Endothelial cell of umbilical vein (primary cell): ENCODE data around the gene RFPL1. TPM values are rescaled to one million over a fixed set of nuclear protein-coding genes. Genes with fewer than 3 reads are reported as not detected.

Source experiments
- BruUV-seq: library from RNA; stranded (reverse); fragments of 400-500 nt; replicated peaks from 2 replicates; lab custom pipeline; 2021; lab: Mats Ljungman, UMichigan
- CTCF ChIA-PET: fragments of 300-600, 350-600 bp; sonication (Branson Sonifier 250); formaldehyde crosslinking; loops from one replicate; lab custom pipeline; 2021; ENCODE audit warnings: antibody characterized with exemption, inconsistent platforms; lab: Charles Lee
- POLR2A ChIA-PET: fragments of 300-600, 350-600 bp; sonication (Branson Sonifier 250); formaldehyde crosslinking; loops from one replicate; lab custom pipeline; 2021; ENCODE audit warnings: antibody characterized with exemption, inconsistent platforms; lab: Charles Lee
- DNase-seq: peaks from one replicate; pipeline ENCODE4 v3.0.0-alpha.2; 2011; ENCODE audit warnings: low read depth, low spot score
- FAIRE-seq: peaks from 2 replicates; lab custom pipeline; 2011; peaks lifted over from hg19 to GRCh38; lab: Jason Lieb, UNC
- H2AFZ ChIP-seq: 2 replicates; pipeline ENCODE4 v1.6.0; 2012; ENCODE audit warnings: low read depth, low read length, control low read depth, inconsistent platforms
- H3K27ac ChIP-seq: 2 replicates; pipeline ENCODE4 v1.5.1; 2011; ENCODE audit warnings: low read depth, mild to moderate bottlenecking, control low read depth, low read length, moderate library complexity; ENCODE audit not compliant: insufficient read depth
- H3K27me3 ChIP-seq, 2 experiments: 2 replicates each; pipeline versions ENCODE4 v1.6.0 to v1.6.1; 2011; ENCODE audit warnings: low read length in 2 of 2, mixed read lengths in 1 of 2; ENCODE audit not compliant: control insufficient read depth in 2 of 2, insufficient read depth in 2 of 2
- H3K36me3 ChIP-seq, 2 experiments: 2 replicates in 1 of 2; 3 replicates in 1 of 2; pipeline ENCODE4 v1.5.1; 2011; ENCODE audit warnings: low read length in 2 of 2, mild to moderate bottlenecking in 1 of 2, moderate library complexity in 1 of 2; ENCODE audit not compliant: control insufficient read depth in 2 of 2, insufficient read depth in 2 of 2; ENCODE audit errors: extremely low read depth in 1 of 2
- H3K4me1 ChIP-seq: 3 replicates; pipeline ENCODE4 v1.5.1; 2011; ENCODE audit warnings: mild to moderate bottlenecking, low read length; ENCODE audit not compliant: control insufficient read depth, insufficient read depth; ENCODE audit errors: extremely low read depth
- H3K4me2 ChIP-seq: 2 replicates; pipeline ENCODE4 v1.6.1; 2011; ENCODE audit warnings: low read length, control low read depth, mixed read lengths; ENCODE audit not compliant: insufficient read depth
- H3K4me3 ChIP-seq, 3 experiments: fragments of 200-600 bp in 1 of 3; sonication (generic), shearing (Covaris generic) in 1 of 3; replicated peaks in 1 of 3; 2 replicates each; pipeline ENCODE4 v1.5.1; 2011 to 2016; ENCODE audit warnings: control low read depth in 3 of 3, low read length in 3 of 3, mild to moderate bottlenecking in 2 of 3, inconsistent platforms in 1 of 3, low read depth in 1 of 3, moderate library complexity in 1 of 3; ENCODE audit not compliant: insufficient read depth in 1 of 3
- H3K79me2 ChIP-seq: 2 replicates; pipeline ENCODE4 v1.6.0; 2012; ENCODE audit warnings: low read length, inconsistent platforms; ENCODE audit not compliant: control insufficient read depth, insufficient read depth
- H3K9ac ChIP-seq: replicated peaks from 2 replicates; pipeline ENCODE3; 2011; ENCODE audit warnings: low read length, control low read depth; ENCODE audit not compliant: insufficient read depth; ENCODE audit errors: extremely low read depth
- H3K9me1 ChIP-seq: replicated peaks from 3 replicates; pipeline ENCODE4 v1.6.0; 2011; ENCODE audit warnings: mild to moderate bottlenecking, low read length; ENCODE audit not compliant: control insufficient read depth, insufficient read depth; ENCODE audit errors: extremely low read depth
- H3K9me3 ChIP-seq: replicated peaks from 2 replicates; pipeline ENCODE4 v1.5.1; 2012; ENCODE audit warnings: low read length, inconsistent platforms; ENCODE audit not compliant: control insufficient read depth, insufficient read depth
- H4K20me1 ChIP-seq: replicated peaks from 2 replicates; pipeline ENCODE3; 2011; ENCODE audit warnings: mild to moderate bottlenecking, low read length; ENCODE audit not compliant: control insufficient read depth, insufficient read depth; ENCODE audit errors: extremely low read depth
- EZH2 ChIP-seq: IDR thresholded peaks from 2 replicates; pipeline ENCODE4 v1.6.1; 2012; ENCODE audit warnings: borderline replicate concordance, low read depth, mild to moderate bottlenecking, moderate library complexity, low read length, inconsistent platforms; ENCODE audit not compliant: severe bottlenecking
- FOS ChIP-seq: IDR thresholded peaks from 2 replicates; pipeline ENCODE4 v1.6.1; 2011; ENCODE audit warnings: mild to moderate bottlenecking, low read length, moderate library complexity, borderline replicate concordance; ENCODE audit not compliant: insufficient read depth
- GATA2 ChIP-seq: IDR thresholded peaks from 2 replicates; pipeline ENCODE4 v1.7.0; 2011; ENCODE audit warnings: low read depth, mild to moderate bottlenecking, moderate library complexity, mixed read lengths, low read length; ENCODE audit not compliant: insufficient read length, insufficient read depth
- JUN ChIP-seq: IDR thresholded peaks from 2 replicates; pipeline ENCODE4 v1.6.1; 2011; ENCODE audit warnings: borderline replicate concordance, low read depth; ENCODE audit not compliant: insufficient read length, insufficient read depth
- MYC ChIP-seq: IDR thresholded peaks from one replicate; pipeline ENCODE4 v1.6.1; 2011; ENCODE audit warnings: mild to moderate bottlenecking, low read depth, low read length
- POLR2A ChIP-seq: IDR thresholded peaks from 2 replicates; pipeline ENCODE4 v1.6.1; 2012; ENCODE audit warnings: low read depth, mild to moderate bottlenecking, control low read depth, low read length
- POLR2AphosphoS5 ChIP-seq: IDR thresholded peaks from 2 replicates; pipeline ENCODE4 v1.6.1; 2012; ENCODE audit warnings: low read depth, mild to moderate bottlenecking, control low read depth, low read length, moderate library complexity; ENCODE audit not compliant: insufficient read depth
- dilution Hi-C: fragments of 300-500 bp; cut with MboI; formaldehyde crosslinking; loops from one replicate; pipeline ENCODE4 v1.15.0; 2019; ENCODE audit warnings: low sequenced_read_pairs; ENCODE audit not compliant: extremely low pct_ligation_motif_present
- intact Hi-C: fragments of 100-400 bp; cut with micrococcal nuclease; formaldehyde crosslinking; loops from one replicate; pipeline ENCODE4 v1.10.0; 2022
- polyA plus RNA-seq, 4 experiments: library from polyadenylated mRNA; depleted of rRNA in 3 of 4; stranded (reverse) in 3 of 4; unstranded in 1 of 4; fragments of >200 nt; gene quantifications; 2 replicates each; pipeline versions ENCODE4 v1.2.1 to v1.2.3, GENCODE V29; 2011 to 2012; ENCODE audit warnings: missing spikeins in 1 of 4
- small RNA-seq: library from RNA; depleted of rRNA; stranded (forward); fragments of <200 nt; gene quantifications from one replicate; pipeline ENCODE3, GENCODE V24; 2012; ENCODE audit warnings: low replicate concordance, low read depth; ENCODE audit not compliant: insufficient read depth, insufficient read length
- total RNA-seq: library from RNA; stranded (reverse); gene quantifications from 2 replicates; pipeline ENCODE4 v1.2.3, GENCODE V29; 2021
- TF ChIP-seq, protein P1 (sequence below), 2 donors: IDR thresholded peaks; 1 replicate in 1 of 2; 2 replicates in 1 of 2; pipeline ENCODE4 v1.5.1; 2011; ENCODE audit warnings: low read length in 2 of 2, mild to moderate bottlenecking in 2 of 2, moderate library complexity in 2 of 2, control low read depth in 1 of 2, inconsistent platforms in 1 of 2, low read depth in 1 of 2; ENCODE audit not compliant: insufficient read depth in 1 of 2; ENCODE audit errors: extremely low read depth in 1 of 2
- TF ChIP-seq, protein P2 (sequence below): IDR thresholded peaks from 2 replicates; pipeline ENCODE4 v1.6.1; 2011; ENCODE audit not compliant: insufficient read depth, insufficient read length

Gene RFPL1
- total and polyA plus RNA-seq, 2 donors (not counting 3 experiments of a cell fraction or from before 2014, with no cell fraction given) = not detected

DNA sequence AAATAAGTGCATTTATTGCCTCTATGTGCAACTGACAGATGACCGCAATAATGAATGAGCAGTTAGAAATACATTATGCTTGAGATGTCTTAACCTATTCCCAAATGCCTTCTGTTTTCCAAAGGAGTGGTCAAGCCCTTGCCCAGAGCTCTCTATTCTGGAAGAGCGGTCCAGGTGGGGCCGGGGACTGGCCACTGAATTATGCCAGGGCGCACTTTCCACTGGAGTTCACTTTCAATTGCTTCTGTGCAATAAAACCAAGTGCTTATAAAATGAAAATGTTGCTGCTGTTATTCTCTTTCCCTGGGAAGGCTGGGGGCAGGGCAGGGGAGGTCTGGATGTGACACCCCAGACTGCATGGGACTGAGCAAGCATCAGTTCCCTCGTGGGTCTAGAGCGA lies 52.6 kb downstream of the RFPL1 start:
- Histone ChIP-seq H3K4me3 (no peak overlapping the region), H3K9ac (no peak overlapping the region), H3K4me2 (no peak overlapping the region), H3K79me2 (no peaks in the 10 kb centered on the region), H4K20me1 (no peaks in the 10 kb centered on the region), H2AFZ (no peak overlapping the region), H3K9me1 (no peaks in the 10 kb centered on the region), H3K36me3 (no peaks in the 10 kb centered on the region), H3K9me3 (no peaks in the 10 kb centered on the region), H3K27me3 (no peaks in the 10 kb centered on the region), H3K27ac (no peak overlapping the region), H3K4me1 (no peaks in the 10 kb centered on the region)
- intact Hi-C loops (no loop called here), dilution Hi-C loops (no loop called here)
- FAIRE-seq = no peak
- ChIA-PET POLR2A (no interaction called here), CTCF (interaction anchor here (0.9 kb wide), 1 partner anchor 9 kb away, joined by 3 read pairs; no protein-coding TSS in a partner anchor)
- no TSS peak for BruUV-seq
- no peak for DNase-seq
- TF ChIP-seq, protein P1, sequence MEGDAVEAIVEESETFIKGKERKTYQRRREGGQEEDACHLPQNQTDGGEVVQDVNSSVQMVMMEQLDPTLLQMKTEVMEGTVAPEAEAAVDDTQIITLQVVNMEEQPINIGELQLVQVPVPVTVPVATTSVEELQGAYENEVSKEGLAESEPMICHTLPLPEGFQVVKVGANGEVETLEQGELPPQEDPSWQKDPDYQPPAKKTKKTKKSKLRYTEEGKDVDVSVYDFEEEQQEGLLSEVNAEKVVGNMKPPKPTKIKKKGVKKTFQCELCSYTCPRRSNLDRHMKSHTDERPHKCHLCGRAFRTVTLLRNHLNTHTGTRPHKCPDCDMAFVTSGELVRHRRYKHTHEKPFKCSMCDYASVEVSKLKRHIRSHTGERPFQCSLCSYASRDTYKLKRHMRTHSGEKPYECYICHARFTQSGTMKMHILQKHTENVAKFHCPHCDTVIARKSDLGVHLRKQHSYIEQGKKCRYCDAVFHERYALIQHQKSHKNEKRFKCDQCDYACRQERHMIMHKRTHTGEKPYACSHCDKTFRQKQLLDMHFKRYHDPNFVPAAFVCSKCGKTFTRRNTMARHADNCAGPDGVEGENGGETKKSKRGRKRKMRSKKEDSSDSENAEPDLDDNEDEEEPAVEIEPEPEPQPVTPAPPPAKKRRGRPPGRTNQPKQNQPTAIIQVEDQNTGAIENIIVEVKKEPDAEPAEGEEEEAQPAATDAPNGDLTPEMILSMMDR (IDR thresholded peaks at IDR 0.05; ENCODE audit: extremely low read depth in 1 of 2, insufficient read depth in 1 of 2, low read depth in 1 of 2, low read length in 2 of 2) = no peak
- TF ChIP-seq POLR2AphosphoS5 (no peak), JUN (no peak), FOS (no peak), POLR2A (no peak), GATA2 (no peak), EZH2 (no peak), MYC (no peak)
- TF ChIP-seq, protein P2, sequence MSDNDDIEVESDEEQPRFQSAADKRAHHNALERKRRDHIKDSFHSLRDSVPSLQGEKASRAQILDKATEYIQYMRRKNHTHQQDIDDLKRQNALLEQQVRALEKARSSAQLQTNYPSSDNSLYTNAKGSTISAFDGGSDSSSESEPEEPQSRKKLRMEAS = no peak

Small RNA genes lying within 50 kb of the gene (small RNA-seq; reads per million reads assigned to genes)
- not detected for gene AC000041.1

Other genes with a start within 250 kb of the RFPL1 start
- gene EMID1, start 232.7 kb upstream of the RFPL1 start, total RNA-seq = 0.39 and 0.51 TPM in 2 replicates
- gene EMID1, start 232.7 kb upstream of the RFPL1 start, polyA plus RNA-seq = 0.56 and 0.75 TPM in 2 replicates
- 31.3 and 36.3 TPM in 2 replicates for gene RHBDD3, start 170.6 kb upstream of the RFPL1 start, total RNA-seq
- gene RHBDD3, start 170.6 kb upstream of the RFPL1 start, polyA plus RNA-seq = 37.2 and 46.0 TPM in 2 replicates
- gene EWSR1, start 170.3 kb upstream of the RFPL1 start, total RNA-seq = 302 and 305 TPM in 2 replicates
- gene EWSR1, start 170.3 kb upstream of the RFPL1 start, polyA plus RNA-seq = 563 and 588 TPM in 2 replicates
- 42.1 and 44.0 TPM in 2 replicates for gene GAS2L1, start 131.9 kb upstream of the RFPL1 start, total RNA-seq
- gene GAS2L1, start 131.9 kb upstream of the RFPL1 start, polyA plus RNA-seq = 30.5 and 39.3 TPM in 2 replicates
- 1.3 and 1.9 TPM in 2 replicates for gene RASL10A, start 122.9 kb upstream of the RFPL1 start, total RNA-seq
- 1.1 TPM in 2 replicates for gene RASL10A, start 122.9 kb upstream of the RFPL1 start, polyA plus RNA-seq
- 102 and 107 TPM in 2 replicates for gene AP1B1, start 50.0 kb upstream of the RFPL1 start, total RNA-seq
- 131 and 188 TPM in 2 replicates for gene AP1B1, start 50.0 kb upstream of the RFPL1 start, polyA plus RNA-seq
- 0.09 and 1.5 TPM in 2 replicates for gene NEFH, start 41.6 kb downstream of the RFPL1 start, total RNA-seq
- gene NEFH, start 41.6 kb downstream of the RFPL1 start, polyA plus RNA-seq = 0.33 and 0.59 TPM in 2 replicates
- 73.8 and 82.9 TPM in 2 replicates for gene THOC5, start 115.2 kb downstream of the RFPL1 start, total RNA-seq
- gene THOC5, start 115.2 kb downstream of the RFPL1 start, polyA plus RNA-seq = 35.0 and 37.8 TPM in 2 replicates
- 51.2 and 51.3 TPM in 2 replicates for gene NIPSNAP1, start 142.5 kb downstream of the RFPL1 start, total RNA-seq
- gene NIPSNAP1, start 142.5 kb downstream of the RFPL1 start, polyA plus RNA-seq = 36.6 and 40.0 TPM in 2 replicates
- 114 and 115 TPM in 2 replicates for gene NF2, start 165.1 kb downstream of the RFPL1 start, total RNA-seq
- gene NF2, start 165.1 kb downstream of the RFPL1 start, polyA plus RNA-seq = 27.8 and 33.8 TPM in 2 replicates